Stimulated activated CD4-positive, alpha-beta T cell treated with anti-CD3 and anti-CD28 coated beads, Interleukin-4, amount 100 ng/mL, for 1 hour (primary cell): ENCODE data around the gene PCDH20.
"Not testable (repeated sequence)": the region's sequence is repeated elsewhere in the genome, so short reads cannot be mapped to it uniquely, and the experiment has no call there.

Source experiments
- DNase-seq: peaks from one replicate; pipeline ENCODE4 v3.0.0-alpha.2; 2020

Gene PCDH20, protein sequence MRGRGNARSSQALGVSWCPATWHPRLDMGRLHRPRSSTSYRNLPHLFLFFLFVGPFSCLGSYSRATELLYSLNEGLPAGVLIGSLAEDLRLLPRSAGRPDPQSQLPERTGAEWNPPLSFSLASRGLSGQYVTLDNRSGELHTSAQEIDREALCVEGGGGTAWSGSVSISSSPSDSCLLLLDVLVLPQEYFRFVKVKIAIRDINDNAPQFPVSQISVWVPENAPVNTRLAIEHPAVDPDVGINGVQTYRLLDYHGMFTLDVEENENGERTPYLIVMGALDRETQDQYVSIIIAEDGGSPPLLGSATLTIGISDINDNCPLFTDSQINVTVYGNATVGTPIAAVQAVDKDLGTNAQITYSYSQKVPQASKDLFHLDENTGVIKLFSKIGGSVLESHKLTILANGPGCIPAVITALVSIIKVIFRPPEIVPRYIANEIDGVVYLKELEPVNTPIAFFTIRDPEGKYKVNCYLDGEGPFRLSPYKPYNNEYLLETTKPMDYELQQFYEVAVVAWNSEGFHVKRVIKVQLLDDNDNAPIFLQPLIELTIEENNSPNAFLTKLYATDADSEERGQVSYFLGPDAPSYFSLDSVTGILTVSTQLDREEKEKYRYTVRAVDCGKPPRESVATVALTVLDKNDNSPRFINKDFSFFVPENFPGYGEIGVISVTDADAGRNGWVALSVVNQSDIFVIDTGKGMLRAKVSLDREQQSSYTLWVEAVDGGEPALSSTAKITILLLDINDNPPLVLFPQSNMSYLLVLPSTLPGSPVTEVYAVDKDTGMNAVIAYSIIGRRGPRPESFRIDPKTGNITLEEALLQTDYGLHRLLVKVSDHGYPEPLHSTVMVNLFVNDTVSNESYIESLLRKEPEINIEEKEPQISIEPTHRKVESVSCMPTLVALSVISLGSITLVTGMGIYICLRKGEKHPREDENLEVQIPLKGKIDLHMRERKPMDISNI

DNA sequence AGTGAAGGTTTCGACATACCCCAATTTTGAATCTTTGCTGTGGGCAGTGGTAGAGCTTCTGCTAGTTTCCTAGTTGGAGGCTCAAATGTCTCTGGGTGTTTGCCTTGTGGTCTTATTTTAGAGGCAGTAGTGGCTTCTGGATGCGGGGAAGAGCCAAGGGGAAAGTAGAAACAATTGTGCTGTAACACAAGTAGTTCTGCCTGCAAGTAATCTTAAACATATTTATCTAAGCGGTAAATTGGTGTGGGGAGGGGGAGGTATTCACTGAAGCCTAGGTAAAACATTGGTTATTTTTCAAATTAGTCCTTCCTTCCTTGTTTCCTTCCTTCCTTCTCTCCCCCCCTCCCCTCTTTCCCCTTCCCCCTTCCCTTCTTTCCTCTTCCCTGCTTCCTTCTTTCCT, at the start of gene PCDH20:
TSS of gene PCDH20 (minus strand) at position 101 of the 400 bp plus-strand sequence. CDS start 691 bp downstream, outside the sequence.
- DNase-seq = no peak

GRCh38 chr13:61463024-61463423, 47.4 kb upstream of the PCDH20 start:
- DNase-seq = no peak

DNA sequence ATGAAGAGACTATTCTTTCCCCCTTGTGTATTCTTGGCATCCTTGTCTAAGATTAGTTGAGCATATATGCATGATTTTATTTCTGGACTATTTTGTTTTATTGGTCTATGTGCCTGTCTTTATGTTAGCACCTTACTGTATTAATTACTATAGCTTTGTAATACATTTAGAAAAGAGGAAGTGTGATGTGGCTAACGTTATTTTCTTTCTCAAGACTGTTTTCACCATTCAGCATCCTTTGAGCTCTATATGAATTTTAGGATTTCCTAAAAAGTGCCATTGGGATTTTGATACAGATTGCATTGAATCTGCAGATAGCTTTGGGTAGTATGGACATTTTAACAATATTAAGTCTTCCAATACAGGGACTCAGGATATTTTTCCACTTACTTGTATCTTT, 37.5 kb upstream of the PCDH20 start:
- DNase-seq = no peak

DNA sequence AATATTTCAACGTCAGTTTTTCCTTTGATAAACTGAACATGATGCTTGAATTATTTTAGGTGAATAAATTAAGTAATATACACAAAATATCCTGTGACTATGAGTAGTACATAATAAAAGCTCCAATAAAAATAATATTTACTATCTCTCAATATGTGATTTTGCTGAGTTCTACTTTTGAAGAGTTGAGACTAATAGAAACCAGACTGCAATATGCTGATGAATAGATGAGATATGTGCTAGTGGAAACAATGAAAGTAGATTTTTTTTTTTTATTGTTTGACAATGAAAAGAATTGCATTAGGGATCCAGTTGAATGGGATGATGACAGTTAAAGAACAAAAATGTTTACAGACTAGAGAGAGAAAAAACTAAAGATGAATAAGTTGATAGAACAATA, 16.4 kb upstream of the PCDH20 start:
- DNase-seq = no peak

- DNase-seq = no peak
These were observed 8.3 kb upstream of the PCDH20 start for GRCh38 chr13:61423915-61424314.

GRCh38 chr13:61417086-61417570, 1.5 kb upstream of the PCDH20 start:
- DNase-seq = no peak

DNA sequence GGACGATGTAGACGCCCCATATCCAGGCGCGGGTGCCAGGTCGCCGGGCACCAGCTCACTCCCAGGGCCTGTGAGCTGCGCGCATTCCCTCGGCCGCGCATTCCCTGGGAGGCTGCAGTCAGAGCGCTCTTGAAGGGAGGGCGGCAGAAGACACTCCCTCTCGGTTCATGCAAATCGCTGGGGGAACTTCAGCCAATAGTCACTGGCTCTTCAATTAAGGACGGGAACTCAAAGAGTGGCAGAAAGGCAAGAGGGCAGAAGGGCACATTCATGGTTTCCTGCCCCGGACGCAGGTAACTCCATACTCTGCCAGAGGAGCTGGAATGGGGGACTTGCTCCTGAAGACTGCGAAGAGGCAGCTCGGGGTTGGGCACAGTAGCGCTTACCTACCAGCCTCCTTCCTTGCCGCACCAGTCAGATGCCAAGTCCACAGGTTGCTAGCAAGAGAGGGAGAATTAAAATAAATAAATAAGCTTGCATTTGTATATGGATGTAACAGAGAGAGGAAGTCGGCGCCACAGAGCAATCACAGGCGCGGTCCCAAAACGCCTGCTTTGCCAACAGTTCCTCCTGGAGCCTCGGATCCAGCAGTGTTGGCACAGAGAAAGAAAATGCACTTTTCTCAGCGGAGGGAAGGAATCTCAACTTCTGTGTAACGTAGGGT, 459 bp downstream of the PCDH20 start:
- no peak for DNase-seq

DNA sequence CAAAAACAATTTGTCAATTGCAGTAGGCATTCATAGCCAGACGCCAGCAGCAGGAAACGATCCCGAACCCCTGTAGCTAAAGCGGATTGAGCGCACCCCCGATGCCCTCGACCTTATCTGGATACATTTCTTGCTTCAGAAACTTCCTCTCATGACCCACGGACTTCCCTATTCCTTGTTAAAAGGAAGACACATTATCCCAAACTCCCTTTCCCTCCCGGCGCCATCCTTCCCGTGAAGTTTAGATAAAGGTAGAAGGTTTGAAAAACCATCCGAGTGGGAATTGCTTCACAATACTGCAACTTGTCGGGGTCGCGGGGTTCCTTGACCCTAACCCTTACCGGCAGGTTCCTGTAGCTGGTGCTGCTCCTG, 977 bp downstream of the PCDH20 start:
- no peak for DNase-seq

GRCh38 chr13:61413572-61414535, 1.8 kb downstream of the PCDH20 start:
- no peak for DNase-seq

GRCh38 chr13:61410669-61411297, 4.9 kb downstream of the PCDH20 start:
- DNase-seq = no peak

GRCh38 chr13:61410266-61410665, 5.4 kb downstream of the PCDH20 start:
- no peak for DNase-seq

- no peak for DNase-seq
These were observed 7.1 kb downstream of the PCDH20 start for GRCh38 chr13:61408571-61408970.

DNA sequence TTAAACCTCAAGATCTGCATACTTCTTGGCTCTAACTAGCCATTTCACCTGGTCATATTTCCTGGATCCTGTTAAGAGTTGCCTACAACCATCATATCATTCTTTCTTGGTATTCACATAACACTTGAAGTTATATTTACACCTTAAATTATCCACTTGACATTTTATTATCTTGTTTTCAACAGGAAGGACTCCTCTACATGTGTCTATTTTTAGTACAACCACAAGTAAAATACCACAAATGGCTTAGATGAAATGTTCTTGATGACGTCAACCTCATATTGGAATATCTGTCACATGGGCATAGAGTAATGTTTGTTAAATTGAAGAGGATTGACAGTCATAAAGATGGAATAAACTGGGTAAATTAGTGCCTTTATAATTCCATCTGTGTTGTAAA, 9.4 kb downstream of the PCDH20 start:
- DNase-seq = no peak

- DNase-seq = no peak
These were observed 19.5 kb downstream of the PCDH20 start for GRCh38 chr13:61396121-61396520.

- DNase-seq = no peak
These were observed 24.2 kb downstream of the PCDH20 start for GRCh38 chr13:61391426-61391825.

- no peak for DNase-seq
These were observed 28.0 kb downstream of the PCDH20 start for GRCh38 chr13:61387694-61388093.

DNA sequence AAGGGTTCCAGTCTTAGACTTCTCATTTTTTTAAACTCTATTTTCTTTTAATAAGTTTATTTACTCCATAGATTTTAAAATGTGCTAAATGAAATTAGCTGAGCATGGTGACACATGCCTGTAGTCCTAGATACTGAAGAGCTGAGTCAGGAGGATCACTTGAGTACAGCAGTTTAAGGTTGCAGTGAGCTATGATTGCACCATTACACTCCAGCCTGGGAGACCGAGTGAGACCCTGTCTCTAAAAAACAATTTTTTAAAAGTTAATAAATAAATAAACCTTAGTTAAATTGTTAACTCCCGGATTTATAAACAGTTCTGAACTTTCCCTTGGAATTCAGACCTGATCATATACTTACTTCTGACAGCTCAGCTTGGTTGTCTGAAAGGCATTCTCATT, 32.5 kb downstream of the PCDH20 start:
- no peak for DNase-seq

DNA sequence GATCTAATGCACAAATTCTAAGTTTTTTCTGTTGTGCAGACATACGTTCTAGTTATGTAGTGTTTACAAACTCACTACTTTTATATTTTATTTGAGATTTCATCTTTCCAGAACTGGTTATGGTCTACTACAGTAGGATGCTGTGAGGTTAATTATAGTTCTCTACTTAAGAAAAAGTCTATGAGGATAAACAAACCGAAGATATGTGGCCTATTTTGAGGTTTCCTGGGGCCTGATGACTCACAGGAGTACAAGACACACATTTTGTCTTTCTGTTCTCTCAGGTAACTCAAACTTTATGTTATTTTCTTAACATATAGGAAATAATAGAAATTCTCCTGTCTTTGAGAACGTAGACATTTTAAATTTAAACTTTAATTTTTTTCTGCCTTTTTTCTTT, 45.1 kb downstream of the PCDH20 start:
- no peak for DNase-seq

DNA sequence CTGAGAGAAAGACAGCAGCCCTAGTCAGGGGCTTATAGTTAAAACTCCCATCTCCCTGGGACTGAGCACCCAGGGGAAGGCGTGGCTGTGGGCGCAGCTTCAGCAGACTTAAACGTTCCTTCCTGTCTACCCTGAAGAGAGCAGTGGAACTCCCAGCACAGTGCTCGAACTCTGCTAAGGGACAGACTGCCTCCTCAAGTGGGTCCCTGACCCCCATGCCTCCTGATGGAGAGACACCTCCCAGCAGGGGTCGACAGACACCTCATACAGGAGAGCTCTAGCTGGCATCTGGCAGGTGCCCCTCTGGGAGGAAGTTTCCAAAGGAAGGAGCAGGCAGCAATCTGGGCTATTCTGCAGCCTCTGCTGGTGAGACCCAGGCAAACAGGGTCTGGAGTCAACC, 51.0 kb downstream of the PCDH20 start:
- not testable (repeated sequence) for DNase-seq

DNA sequence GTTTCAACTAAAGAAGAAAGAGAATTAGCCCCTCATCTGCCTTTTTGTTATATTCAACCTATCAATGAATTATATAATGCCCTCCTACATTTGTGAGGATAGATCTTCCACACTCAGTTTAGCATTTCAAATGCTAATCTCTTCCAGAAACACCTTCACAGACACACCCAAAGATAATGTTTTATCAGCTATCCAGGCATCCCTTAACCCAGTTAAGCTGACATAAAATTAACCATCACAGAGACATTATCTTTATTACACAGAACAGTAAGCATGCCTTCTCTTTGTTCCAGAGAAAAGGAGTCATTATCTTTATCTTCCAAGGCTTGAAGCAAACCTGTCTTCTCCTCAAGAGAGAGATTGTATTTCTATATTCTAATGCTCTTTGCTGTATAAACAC, 53.1 kb downstream of the PCDH20 start:
- DNase-seq = no peak
